SU-DHL-6 (cell line): ENCODE results near the gene UTP14C.

Experiments
- H2AFZ ChIP-seq: fragments of 200-600 bp; sonication (generic); 2 replicates; pipeline ENCODE4 v1.6.1; 2014; ENCODE audit warnings: low read depth, mild to moderate bottlenecking, moderate library complexity, mixed read lengths, antibody characterized with exemption, low read length; ENCODE audit not compliant: severe bottlenecking
- H3F3A ChIP-seq: fragments of 200-600 bp; shearing (Covaris generic); 2 replicates; pipeline ENCODE4 v1.6.0; 2016; ENCODE audit warnings: antibody characterized with exemption, mild to moderate bottlenecking; ENCODE audit not compliant: insufficient read depth
- H3K27ac ChIP-seq: fragments of 200-600 bp; sonication (generic); 2 replicates; pipeline ENCODE4 v1.5.1; 2016; ENCODE audit warnings: low read depth, mild to moderate bottlenecking, low read length, moderate library complexity, mixed read lengths
- H3K27me3 ChIP-seq: fragments of 200-600 bp; sonication (generic), shearing (Covaris generic); 2 replicates; pipeline ENCODE4 v1.6.0; 2014; ENCODE audit warnings: mild to moderate bottlenecking, low read length
- H3K36me3 ChIP-seq: fragments of 200-600 bp; sonication (generic); 2 replicates; pipeline ENCODE4 v1.6.1; 2014; ENCODE audit warnings: mild to moderate bottlenecking, low read length, mixed read lengths
- H3K4me2 ChIP-seq: fragments of 300-600, 200-600 bp; shearing (Covaris generic), sonication (generic); 2 replicates; pipeline ENCODE4 v1.6.0; 2014; ENCODE audit warnings: low read length, low read depth, mild to moderate bottlenecking; ENCODE audit not compliant: poor library complexity, severe bottlenecking
- H3K4me3 ChIP-seq: fragments of 200-600 bp; sonication (generic); 2 replicates; pipeline ENCODE4 v1.5.1; 2014; ENCODE audit warnings: antibody characterized with exemption, low read length, mild to moderate bottlenecking, mixed read lengths; ENCODE audit not compliant: insufficient read depth, poor library complexity, severe bottlenecking
- H3K79me2 ChIP-seq: fragments of 200-600 bp; sonication (generic); 2 replicates; pipeline ENCODE4 v1.6.1; 2014; ENCODE audit warnings: mild to moderate bottlenecking, low read length, moderate library complexity; ENCODE audit not compliant: insufficient read depth
- H3K9ac ChIP-seq: fragments of 200-600 bp; sonication (generic); 2 replicates; pipeline ENCODE4 v1.7.0; 2014; ENCODE audit warnings: mild to moderate bottlenecking, low read length
- H3K9me2 ChIP-seq: fragments of 200-600 bp; sonication (generic); replicated peaks from 2 replicates; pipeline ENCODE4 v1.6.1; 2014; ENCODE audit warnings: low read length; ENCODE audit not compliant: insufficient read depth
- H3K9me3 ChIP-seq: fragments of 200-600 bp; sonication (generic); 2 replicates; pipeline ENCODE4 v1.6.1; 2014; ENCODE audit warnings: low read length, mixed read lengths; ENCODE audit not compliant: insufficient read depth
- H4K20me1 ChIP-seq: fragments of 200-600 bp; sonication (generic); 2 replicates; pipeline ENCODE4 v1.6.1; 2014; ENCODE audit warnings: low read depth, mild to moderate bottlenecking, antibody characterized with exemption, low read length, moderate library complexity, mixed read lengths
- EZH2phosphoT487 ChIP-seq: fragments of 200-600 bp; sonication (generic), shearing (Covaris generic); conservative IDR thresholded peaks from 2 replicates; pipeline ENCODE4 v1.6.1; 2018; ENCODE audit warnings: mild to moderate bottlenecking, antibody characterized with exemption, low read length, moderate library complexity, mixed read lengths
- TF ChIP-seq, protein P1 (sequence below): fragments of 200-600 bp; sonication (generic); IDR thresholded peaks from one replicate; pipeline ENCODE4 v1.5.1; 2017; ENCODE audit warnings: antibody characterized with exemption, mild to moderate bottlenecking, low read length, moderate library complexity; ENCODE audit not compliant: insufficient read depth, poor library complexity, severe bottlenecking

The UTP14C gene, protein sequence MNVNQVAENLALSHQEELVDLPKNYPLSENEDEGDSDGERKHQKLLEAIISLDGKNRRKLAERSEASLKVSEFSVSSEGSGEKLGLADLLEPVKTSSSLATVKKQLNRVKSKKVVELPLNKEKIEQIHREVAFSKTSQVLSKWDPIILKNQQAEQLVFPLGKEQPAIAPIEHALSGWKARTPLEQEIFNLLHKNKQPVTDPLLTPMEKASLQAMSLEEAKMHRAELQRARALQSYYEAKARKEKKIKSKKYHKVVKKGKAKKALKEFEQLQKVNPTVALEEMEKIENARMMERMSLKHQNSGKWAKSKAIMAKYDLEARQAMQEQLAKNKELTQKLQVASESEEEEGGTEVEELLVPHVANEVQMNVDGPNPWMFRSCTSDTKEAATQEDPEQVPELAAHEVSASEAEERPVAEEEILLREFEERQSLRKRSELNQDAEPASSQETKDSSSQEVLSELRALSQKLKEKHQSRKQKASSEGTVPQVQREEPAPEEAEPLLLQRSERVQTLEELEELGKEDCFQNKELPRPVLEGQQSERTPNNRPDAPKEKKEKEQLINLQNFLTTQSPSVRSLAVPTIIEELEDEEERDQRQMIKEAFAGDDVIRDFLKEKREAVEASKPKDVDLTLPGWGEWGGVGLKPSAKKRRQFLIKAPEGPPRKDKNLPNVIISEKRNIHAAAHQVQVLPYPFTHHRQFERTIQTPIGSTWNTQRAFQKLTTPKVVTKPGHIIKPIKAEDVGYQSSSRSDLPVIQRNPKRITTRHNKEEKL

DNA sequence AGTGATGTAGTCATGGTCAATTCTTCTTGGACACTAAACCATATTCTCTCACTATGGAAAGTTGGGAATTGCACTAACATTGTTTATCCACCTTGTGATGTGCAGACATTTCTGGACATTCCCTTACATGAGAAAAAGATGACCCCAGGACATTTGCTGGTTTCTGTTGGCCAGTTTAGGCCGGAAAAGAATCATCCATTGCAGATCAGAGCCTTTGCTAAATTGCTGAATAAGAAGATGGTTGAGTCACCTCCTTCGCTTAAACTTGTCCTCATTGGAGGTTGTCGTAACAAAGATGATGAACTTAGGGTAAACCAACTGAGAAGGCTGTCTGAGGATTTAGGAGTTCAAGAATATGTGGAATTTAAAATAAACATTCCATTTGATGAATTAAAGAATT, at the start of gene UTP14C:
TSS of gene UTP14C (plus strand) at position 211 of the 400 bp plus-strand sequence. CDS start 4,114 bp downstream, outside the sequence.
- no peaks in the 10 kb centered on the region for H3K27me3 ChIP-seq
- no peak within 1 kb of the TSS for H3K9ac ChIP-seq
- H3K9me2 ChIP-seq: no peaks in the 10 kb centered on the region
- H2AFZ ChIP-seq: no peak within 1 kb of the TSS
- H3K4me2 ChIP-seq: no peak within 1 kb of the TSS
- peaks cover 8% of the 10 kb centered on the region; the same call in 1 of the 2 replicates for H3K36me3 ChIP-seq
- TF ChIP-seq, protein P1, sequence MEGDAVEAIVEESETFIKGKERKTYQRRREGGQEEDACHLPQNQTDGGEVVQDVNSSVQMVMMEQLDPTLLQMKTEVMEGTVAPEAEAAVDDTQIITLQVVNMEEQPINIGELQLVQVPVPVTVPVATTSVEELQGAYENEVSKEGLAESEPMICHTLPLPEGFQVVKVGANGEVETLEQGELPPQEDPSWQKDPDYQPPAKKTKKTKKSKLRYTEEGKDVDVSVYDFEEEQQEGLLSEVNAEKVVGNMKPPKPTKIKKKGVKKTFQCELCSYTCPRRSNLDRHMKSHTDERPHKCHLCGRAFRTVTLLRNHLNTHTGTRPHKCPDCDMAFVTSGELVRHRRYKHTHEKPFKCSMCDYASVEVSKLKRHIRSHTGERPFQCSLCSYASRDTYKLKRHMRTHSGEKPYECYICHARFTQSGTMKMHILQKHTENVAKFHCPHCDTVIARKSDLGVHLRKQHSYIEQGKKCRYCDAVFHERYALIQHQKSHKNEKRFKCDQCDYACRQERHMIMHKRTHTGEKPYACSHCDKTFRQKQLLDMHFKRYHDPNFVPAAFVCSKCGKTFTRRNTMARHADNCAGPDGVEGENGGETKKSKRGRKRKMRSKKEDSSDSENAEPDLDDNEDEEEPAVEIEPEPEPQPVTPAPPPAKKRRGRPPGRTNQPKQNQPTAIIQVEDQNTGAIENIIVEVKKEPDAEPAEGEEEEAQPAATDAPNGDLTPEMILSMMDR: no peak
- TF ChIP-seq EZH2phosphoT487: no peak
- H3K4me3 ChIP-seq: no peak within 1 kb of the TSS
- H3F3A ChIP-seq: no peaks in the 10 kb centered on the region
- no peaks in the 10 kb centered on the region for H3K9me3 ChIP-seq
- H3K27ac ChIP-seq: no peak within 1 kb of the TSS
- no peaks in the 10 kb centered on the region for H4K20me1 ChIP-seq
- peaks cover 9% of the 10 kb centered on the region; the same call in 1 of the 2 replicates for H3K79me2 ChIP-seq

DNA sequence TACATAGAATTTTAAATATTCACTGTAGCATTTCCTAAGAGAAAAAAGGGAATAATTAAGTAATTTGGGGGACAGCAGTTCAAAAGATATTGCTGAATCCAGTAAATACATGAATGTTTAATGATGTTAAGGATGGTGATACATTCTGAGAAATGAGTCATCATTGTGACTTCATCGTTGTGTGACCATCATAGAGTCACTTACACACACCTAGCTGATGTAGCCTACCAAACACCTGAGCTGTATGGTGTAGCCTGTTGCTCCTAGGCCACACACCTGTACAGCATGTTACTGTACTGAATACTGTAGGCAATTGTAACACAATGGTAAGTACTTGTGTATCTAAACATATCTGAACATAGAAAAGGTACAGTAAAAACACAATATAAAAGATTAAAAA, 48.1 kb upstream of the UTP14C start:
- no peaks in the 10 kb centered on the region for H3K9me3 ChIP-seq
- H3K27me3 ChIP-seq: no peaks in the 10 kb centered on the region
- no peak overlapping the region for H3K4me3 ChIP-seq
- no peak overlapping the region for H3K4me2 ChIP-seq
- TF ChIP-seq, protein P1: no peak
- TF ChIP-seq EZH2phosphoT487: no peak
- H3K36me3 ChIP-seq: no peaks in the 10 kb centered on the region
- no peaks in the 10 kb centered on the region for H3F3A ChIP-seq
- H4K20me1 ChIP-seq: no peaks in the 10 kb centered on the region
- no peaks in the 10 kb centered on the region for H3K9me2 ChIP-seq
- no peak overlapping the region for H3K9ac ChIP-seq
- H3K27ac ChIP-seq: no peak overlapping the region
- no peaks in the 10 kb centered on the region for H3K79me2 ChIP-seq
- no peak overlapping the region for H2AFZ ChIP-seq

DNA sequence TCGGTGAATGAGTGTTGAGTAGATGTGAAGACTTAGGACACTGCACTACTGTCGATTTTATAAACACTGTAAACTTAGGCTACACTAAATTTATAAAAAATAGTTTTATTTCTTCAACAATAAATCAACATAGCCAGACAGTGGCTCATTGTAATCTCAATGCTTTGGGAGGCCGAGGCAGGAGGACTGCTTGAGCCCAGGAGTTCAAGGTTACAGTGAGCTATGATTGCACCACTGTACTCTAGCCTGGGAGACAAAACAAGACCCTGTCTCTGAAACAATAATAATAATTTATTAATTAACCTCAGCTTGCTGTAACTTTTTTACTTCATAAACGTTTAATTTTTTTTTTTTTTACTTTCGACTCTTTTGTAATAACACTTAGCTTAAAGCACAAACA, 47.6 kb upstream of the UTP14C start:
- Histone ChIP-seq H3K9me3 (no peaks in the 10 kb centered on the region), H3K9ac (no peak overlapping the region), H3K27ac (no peak overlapping the region), H3K79me2 (no peaks in the 10 kb centered on the region), H3K27me3 (no peaks in the 10 kb centered on the region), H4K20me1 (no peaks in the 10 kb centered on the region), H2AFZ (no peak overlapping the region), H3K4me2 (no peak overlapping the region), H3F3A (no peaks in the 10 kb centered on the region), H3K4me3 (no peak overlapping the region), H3K9me2 (no peaks in the 10 kb centered on the region), H3K36me3 (no peaks in the 10 kb centered on the region)
- TF ChIP-seq, protein P1: no peak
- TF ChIP-seq EZH2phosphoT487: no peak
